ENCODE measurements around the gene PHAF1.

The PHAF1 gene

GRCh38 chr16:67188323-67188722 lies 78.6 kb downstream of the PHAF1 start:
- TF ChIP-seq ZFX (IDR thresholded peaks at IDR 0.05; ENCODE audit: borderline replicate concordance) (no peak), CTCF (IDR thresholded peaks at IDR 0.05) (no peak)
- H3K27ac ChIP-seq, result no peak overlapping the region

GRCh38 chr16:67188798-67189197 lies 79.1 kb downstream of the PHAF1 start:
- TF ChIP-seq CTCF (IDR thresholded peaks at IDR 0.05), result no peak
- no peak for TF ChIP-seq ZFX (IDR thresholded peaks at IDR 0.05; ENCODE audit: borderline replicate concordance)
- H3K27ac ChIP-seq, result no peak overlapping the region

GRCh38 chr16:67190041-67190440 lies 80.3 kb downstream of the PHAF1 start, which contains the start of gene EXOC3L1:
EXOC3L1 (minus strand) TSS chr16:67190136; CDS start chr16:67189676, 460 bp downstream.
- TF ChIP-seq ZFX (IDR thresholded peaks at IDR 0.05; ENCODE audit: borderline replicate concordance) (no peak), CTCF (IDR thresholded peaks at IDR 0.05) (no peak)
- H3K27ac ChIP-seq, result no peak within 1 kb of the TSS

- H3K27ac ChIP-seq, result no peak overlapping the region
- TF ChIP-seq CTCF (IDR thresholded peaks at IDR 0.05), result no peak
- TF ChIP-seq ZFX (IDR thresholded peaks at IDR 0.05; ENCODE audit: borderline replicate concordance), result no peak
Measured at GRCh38 chr16:67190448-67191399, 81.0 kb downstream of the PHAF1 start.

GRCh38 chr16:67191411-67191994 lies 81.8 kb downstream of the PHAF1 start:
- peak overlapping the region; percentile 73 for H3K27ac ChIP-seq
- no peak for TF ChIP-seq ZFX (IDR thresholded peaks at IDR 0.05; ENCODE audit: borderline replicate concordance)
- no peak for TF ChIP-seq CTCF (IDR thresholded peaks at IDR 0.05)

- peak within 1 kb of the TSS; percentile 73 for H3K27ac ChIP-seq
- TF ChIP-seq CTCF (IDR thresholded peaks at IDR 0.05) (no peak), ZFX (IDR thresholded peaks at IDR 0.05; ENCODE audit: borderline replicate concordance) (0 out of 2 replicates have a peak, but pooled peaks have one; percentile 30)
Measured at GRCh38 chr16:67191995-67192681, 82.4 kb downstream of the PHAF1 start, which contains the start of gene E2F4. E2F4 (plus strand) TSS chr16:67192155; CDS start chr16:67192228, 73 bp downstream.
